ENCODE measurements around the gene PYGB.
"Not testable (repeated sequence)": the region's sequence is repeated elsewhere in the genome, so short reads cannot be mapped to it uniquely, and the experiment has no call there.

The PYGB gene

GRCh38 chr20:25296094-25297093 lies 48.5 kb downstream of the PYGB start:
- peak; percentile 72 for DNase-seq (ENCODE audit: low spot score)

- DNase-seq (ENCODE audit: low spot score) = no peak
Measured at GRCh38 chr20:25297141-25297905, 49.4 kb downstream of the PYGB start.

- no peak for DNase-seq (ENCODE audit: low spot score)
Measured at GRCh38 chr20:25299806-25300205, 51.9 kb downstream of the PYGB start.

- DNase-seq (ENCODE audit: low spot score) = no peak
Measured at GRCh38 chr20:25300496-25301170, 52.7 kb downstream of the PYGB start.

GRCh38 chr20:25301357-25301920 lies 53.6 kb downstream of the PYGB start:
- DNase-seq (ENCODE audit: low spot score) = no peak

GRCh38 chr20:25302596-25302995 lies 54.7 kb downstream of the PYGB start:
- DNase-seq (ENCODE audit: low spot score) = no peak

GRCh38 chr20:25303292-25304024 lies 55.6 kb downstream of the PYGB start:
- no peak for DNase-seq (ENCODE audit: low spot score)

GRCh38 chr20:25304025-25304549 lies 56.2 kb downstream of the PYGB start:
- no peak for DNase-seq (ENCODE audit: low spot score)

GRCh38 chr20:25306991-25307903 lies 59.4 kb downstream of the PYGB start:
- DNase-seq (ENCODE audit: low spot score) = no peak

- DNase-seq (ENCODE audit: low spot score) = no peak
Measured at GRCh38 chr20:25308083-25308491, 60.2 kb downstream of the PYGB start.

GRCh38 chr20:25308671-25309394 lies 60.9 kb downstream of the PYGB start:
- no peak for DNase-seq (ENCODE audit: low spot score)

GRCh38 chr20:25309395-25310267 lies 61.7 kb downstream of the PYGB start:
- no peak for DNase-seq (ENCODE audit: low spot score)

GRCh38 chr20:25310268-25310920 lies 62.5 kb downstream of the PYGB start:
- peak; percentile 88 for DNase-seq (ENCODE audit: low spot score)

GRCh38 chr20:25310921-25311728 lies 63.2 kb downstream of the PYGB start:
- no peak for DNase-seq (ENCODE audit: low spot score)

- DNase-seq (ENCODE audit: low spot score) = not testable (repeated sequence)
Measured at GRCh38 chr20:25312716-25313115, 64.8 kb downstream of the PYGB start.

GRCh38 chr20:25313593-25313992 lies 65.7 kb downstream of the PYGB start:
- no peak for DNase-seq (ENCODE audit: low spot score)
